DND-41 (cell line): Measurements from ENCODE around the gene MRPL27.

Experiments
- ATAC-seq: fragments of 200-7000 bp; cut with Tn5 transposase; 3 replicates; pipeline ENCODE4 v1.9.1; 2021; ENCODE audit warnings: low read depth; ENCODE audit not compliant: insufficient read depth
- DNase-seq: peaks from one replicate; pipeline ENCODE4 v3.0.0-alpha.2; 2020
- H2AFZ ChIP-seq: 2 replicates; pipeline ENCODE4 v1.6.0; 2012; ENCODE audit warnings: low read depth, low read length
- H3K27ac ChIP-seq: 2 replicates; pipeline ENCODE4 v1.5.1; 2012; ENCODE audit warnings: low read length, inconsistent platforms
- H3K27me3 ChIP-seq: fragments of 200-600 bp; sonication (generic); 2 replicates; pipeline ENCODE4 v1.6.0; 2012; ENCODE audit warnings: low read length, mild to moderate bottlenecking, inconsistent platforms; ENCODE audit not compliant: insufficient read depth, poor library complexity
- H3K36me3 ChIP-seq: 2 replicates; pipeline ENCODE4 v1.5.1; 2012; ENCODE audit warnings: low read length, inconsistent platforms; ENCODE audit not compliant: insufficient read depth
- H3K4me1 ChIP-seq: 2 replicates; pipeline ENCODE4 v1.5.1; 2012; ENCODE audit warnings: mild to moderate bottlenecking, low read length; ENCODE audit not compliant: insufficient read depth
- H3K4me2 ChIP-seq: 2 replicates; pipeline ENCODE4 v1.6.0; 2012; ENCODE audit warnings: mild to moderate bottlenecking, moderate library complexity, low read length, inconsistent platforms; ENCODE audit not compliant: insufficient read depth
- H3K4me3 ChIP-seq, 2 experiments: fragments of 200-600 bp in 1 of 2; shearing (Covaris generic) in 1 of 2; 2 replicates each; pipeline ENCODE4 v1.5.1; 2012 to 2016; ENCODE audit warnings: inconsistent platforms in 2 of 2, low read length in 2 of 2, mild to moderate bottlenecking in 2 of 2, low read depth in 1 of 2, moderate library complexity in 1 of 2
- H3K79me2 ChIP-seq: 2 replicates; pipeline ENCODE4 v1.6.0; 2012; ENCODE audit warnings: low read length, inconsistent platforms; ENCODE audit not compliant: insufficient read depth
- H3K9ac ChIP-seq: 2 replicates; pipeline ENCODE4 v1.6.0; 2012; ENCODE audit warnings: low read depth, mild to moderate bottlenecking, inconsistent platforms, low read length, moderate library complexity
- H3K9me3 ChIP-seq: 2 replicates; pipeline ENCODE4 v1.5.1; 2012; ENCODE audit warnings: low read length, moderate library complexity, mild to moderate bottlenecking, inconsistent platforms; ENCODE audit not compliant: insufficient read depth, severe bottlenecking
- H4K20me1 ChIP-seq: 2 replicates; pipeline ENCODE4 v1.6.0; 2012; ENCODE audit warnings: low read length; ENCODE audit not compliant: insufficient read depth
- EZH2 ChIP-seq: IDR thresholded peaks from 3 replicates; pipeline ENCODE4 v1.6.1; 2012; ENCODE audit warnings: borderline replicate concordance, low read depth, mild to moderate bottlenecking, moderate library complexity, low read length, inconsistent platforms; ENCODE audit not compliant: severe bottlenecking
- TF ChIP-seq, protein P1 (sequence below): IDR thresholded peaks from 2 replicates; pipeline ENCODE4 v1.5.1; 2012; ENCODE audit warnings: borderline replicate concordance, low read length, moderate library complexity, mild to moderate bottlenecking; ENCODE audit not compliant: poor library complexity, severe bottlenecking; ENCODE audit errors: extremely low read depth

The MRPL27 gene

DNA sequence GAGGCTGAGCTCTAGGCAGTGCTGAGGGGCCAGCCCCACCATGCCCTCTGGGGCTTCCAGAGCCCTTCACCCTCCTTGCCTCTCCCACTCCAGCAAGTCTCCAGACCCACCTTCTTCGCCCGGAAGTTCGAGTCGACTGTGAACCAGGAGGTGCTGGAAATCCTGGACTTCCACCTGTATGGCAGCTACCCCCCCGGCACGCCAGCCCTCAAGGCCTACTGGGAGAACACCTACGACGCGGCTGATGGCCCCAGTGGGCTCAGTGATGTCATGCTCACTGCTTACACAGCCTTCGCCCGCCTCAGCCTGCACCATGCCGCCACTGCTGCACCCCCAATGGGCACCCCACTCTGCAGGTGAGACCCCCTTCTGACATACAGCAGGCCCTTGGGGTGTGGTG lies 16.6 kb downstream of the MRPL27 start:
- Histone ChIP-seq H3K27ac (no peak overlapping the region), H3K4me3 (no peak overlapping the region), H3K9ac (no peak overlapping the region), H3K36me3 (peaks cover 90% of the 10 kb centered on the region), H3K27me3 (no peaks in the 10 kb centered on the region), H3K4me1 (no peaks in the 10 kb centered on the region), H4K20me1 (peaks cover 38% of the 10 kb centered on the region), H3K4me2 (no peak overlapping the region), H3K9me3 (no peaks in the 10 kb centered on the region), H3K79me2 (peaks cover 13% of the 10 kb centered on the region; the same call in 1 of the 2 replicates), H2AFZ (no peak overlapping the region)
- ATAC-seq (no peak), DNase-seq (no peak)
- TF ChIP-seq EZH2: no peak
- TF ChIP-seq, protein P1, sequence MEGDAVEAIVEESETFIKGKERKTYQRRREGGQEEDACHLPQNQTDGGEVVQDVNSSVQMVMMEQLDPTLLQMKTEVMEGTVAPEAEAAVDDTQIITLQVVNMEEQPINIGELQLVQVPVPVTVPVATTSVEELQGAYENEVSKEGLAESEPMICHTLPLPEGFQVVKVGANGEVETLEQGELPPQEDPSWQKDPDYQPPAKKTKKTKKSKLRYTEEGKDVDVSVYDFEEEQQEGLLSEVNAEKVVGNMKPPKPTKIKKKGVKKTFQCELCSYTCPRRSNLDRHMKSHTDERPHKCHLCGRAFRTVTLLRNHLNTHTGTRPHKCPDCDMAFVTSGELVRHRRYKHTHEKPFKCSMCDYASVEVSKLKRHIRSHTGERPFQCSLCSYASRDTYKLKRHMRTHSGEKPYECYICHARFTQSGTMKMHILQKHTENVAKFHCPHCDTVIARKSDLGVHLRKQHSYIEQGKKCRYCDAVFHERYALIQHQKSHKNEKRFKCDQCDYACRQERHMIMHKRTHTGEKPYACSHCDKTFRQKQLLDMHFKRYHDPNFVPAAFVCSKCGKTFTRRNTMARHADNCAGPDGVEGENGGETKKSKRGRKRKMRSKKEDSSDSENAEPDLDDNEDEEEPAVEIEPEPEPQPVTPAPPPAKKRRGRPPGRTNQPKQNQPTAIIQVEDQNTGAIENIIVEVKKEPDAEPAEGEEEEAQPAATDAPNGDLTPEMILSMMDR: no peak

DNA sequence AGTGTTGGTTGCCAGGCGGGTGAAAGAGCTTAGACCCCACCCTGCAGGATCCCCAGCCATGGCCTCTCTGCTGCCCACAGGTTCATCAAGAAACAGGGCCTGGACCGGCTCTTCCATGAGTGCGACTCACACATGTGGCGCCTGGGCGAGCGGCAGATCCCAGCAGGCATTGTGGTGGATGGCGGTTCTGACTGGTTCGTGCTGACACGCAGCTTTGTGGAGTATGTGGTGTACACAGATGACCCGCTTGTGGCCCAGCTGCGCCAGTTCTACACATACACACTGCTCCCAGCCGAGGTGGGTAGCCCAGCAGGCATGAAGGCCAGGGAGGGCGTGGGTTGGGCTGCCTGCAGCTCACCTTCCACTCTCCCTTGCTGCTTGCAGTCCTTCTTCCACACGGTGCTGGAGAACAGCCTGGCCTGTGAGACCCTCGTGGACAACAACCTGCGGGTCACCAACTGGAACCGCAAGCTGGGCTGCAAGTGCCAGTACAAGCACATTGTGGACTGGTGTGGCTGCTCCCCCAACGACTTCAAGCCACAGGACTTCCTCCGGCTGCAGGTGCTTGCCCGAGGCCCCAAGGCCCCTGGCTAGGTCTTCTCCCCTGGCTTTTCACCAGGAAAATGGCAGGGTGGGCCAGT lies 17.2 kb downstream of the MRPL27 start:
- ATAC-seq: no peak
- Histone ChIP-seq H3K4me3 (no peak overlapping the region), H3K79me2 (peaks cover 16% of the 10 kb centered on the region; the same call in 1 of the 2 replicates), H3K4me1 (no peaks in the 10 kb centered on the region), H3K4me2 (no peak overlapping the region), H3K9ac (no peak overlapping the region), H3K27ac (no peak overlapping the region), H3K36me3 (peaks cover 86% of the 10 kb centered on the region), H3K9me3 (no peaks in the 10 kb centered on the region), H2AFZ (no peak overlapping the region), H4K20me1 (peaks cover 41% of the 10 kb centered on the region), H3K27me3 (no peaks in the 10 kb centered on the region)
- TF ChIP-seq, protein P1: no peak
- no peak for TF ChIP-seq EZH2
- no peak for DNase-seq

DNA sequence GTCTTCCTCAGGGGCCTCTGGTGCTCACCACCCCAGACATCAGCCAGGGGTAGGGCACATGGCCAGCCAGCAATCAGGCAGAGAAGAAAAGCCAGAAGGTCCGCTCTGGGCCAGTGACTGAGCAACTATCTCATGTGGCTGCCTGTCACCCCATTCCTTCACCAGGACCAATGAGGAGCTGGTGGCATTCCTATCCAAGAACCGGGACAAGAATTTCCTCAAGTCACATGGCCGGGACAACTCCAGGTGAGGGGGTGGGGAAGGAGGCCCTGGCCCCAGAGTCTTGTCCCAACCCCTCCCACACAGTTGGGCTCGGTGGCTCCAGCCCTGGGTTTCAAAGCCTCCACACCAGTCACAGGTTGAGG lies 17.7 kb downstream of the MRPL27 start:
- DNase-seq (no peak), ATAC-seq (no peak)
- Histone ChIP-seq H3K9ac (no peak overlapping the region), H3K36me3 (peaks cover 82% of the 10 kb centered on the region), H3K9me3 (no peaks in the 10 kb centered on the region), H3K4me3 (no peak overlapping the region), H3K27ac (no peak overlapping the region), H3K27me3 (no peaks in the 10 kb centered on the region), H3K4me2 (no peak overlapping the region), H3K4me1 (no peaks in the 10 kb centered on the region), H4K20me1 (peaks cover 45% of the 10 kb centered on the region), H3K79me2 (peaks cover 21% of the 10 kb centered on the region; the same call in 1 of the 2 replicates), H2AFZ (no peak overlapping the region)
- TF ChIP-seq, protein P1: no peak
- no peak for TF ChIP-seq EZH2
